Stimulated activated naive CD4-positive, alpha-beta T cell treated with Interleukin-2 at 50 U/mL for 16 hours (primary cell): ENCODE results near the gene LRRC75A.
"Not testable (repeated sequence)": the region's sequence is repeated elsewhere in the genome, so short reads cannot be mapped to it uniquely, and the experiment has no call there.

Source experiments
- DNase-seq: peaks from one replicate; lab custom pipeline; 2025; lab: John Stamatoyannopoulos, UW

The LRRC75A gene

DNA sequence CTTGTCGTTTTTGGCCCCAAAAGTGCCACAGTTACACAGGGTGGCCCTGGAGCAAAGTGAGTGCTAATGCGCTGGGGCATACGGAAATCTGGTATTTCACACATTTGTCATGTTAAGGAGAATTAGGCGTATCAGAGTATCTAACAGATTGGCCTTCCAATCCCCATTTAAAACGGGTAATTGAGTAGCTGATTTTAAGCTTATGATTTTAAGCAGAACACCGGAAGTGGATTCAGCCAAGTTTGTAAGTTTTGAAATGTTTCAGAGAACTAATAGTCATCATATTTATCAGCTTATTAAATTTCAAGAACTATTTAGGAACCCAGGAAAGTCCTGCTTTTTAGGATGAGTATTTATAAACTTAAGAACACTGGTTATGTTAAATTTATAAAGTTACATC is 19.5 kb downstream of the LRRC75A start:
- no peak for DNase-seq

DNA sequence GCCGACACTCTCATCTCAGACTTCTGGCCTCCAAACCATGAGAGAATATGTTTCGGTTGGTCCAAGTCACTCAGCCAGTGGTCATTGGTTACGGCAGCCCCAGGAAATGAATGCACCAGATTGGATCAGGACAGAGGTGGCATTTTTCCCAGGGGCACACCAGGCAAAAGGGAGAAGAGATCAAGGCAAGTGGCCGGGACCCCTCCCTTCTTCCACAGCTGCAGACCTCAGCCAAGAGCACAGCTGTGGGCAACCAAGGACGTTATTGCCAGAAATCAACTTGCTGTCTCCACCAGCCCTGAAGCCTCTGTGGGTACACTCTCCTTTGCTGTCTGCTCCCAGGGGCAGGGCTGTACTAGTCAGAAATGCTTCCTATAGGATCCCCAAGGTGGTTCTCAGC is 20.7 kb downstream of the LRRC75A start:
- DNase-seq, result no peak

DNA sequence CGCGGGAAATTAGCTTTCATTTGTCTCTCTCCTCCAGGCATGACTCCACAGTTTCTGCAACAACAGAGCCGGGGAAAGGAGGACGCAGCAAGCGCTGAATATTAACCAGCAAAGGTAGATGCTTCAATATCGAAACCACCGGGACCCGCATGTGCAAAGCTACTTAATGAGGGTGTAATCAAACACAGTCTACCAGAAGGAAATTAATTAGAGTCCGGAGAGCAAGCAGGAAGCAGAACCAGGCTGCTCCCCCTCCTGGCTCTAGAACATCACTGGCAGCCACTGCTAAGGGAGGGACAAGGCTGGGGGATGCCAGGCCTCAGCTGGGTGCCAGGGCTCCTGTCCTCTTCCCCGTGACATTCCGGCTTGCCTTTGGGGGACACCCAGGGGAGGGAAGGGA is 21.7 kb downstream of the LRRC75A start:
- no peak for DNase-seq

DNA sequence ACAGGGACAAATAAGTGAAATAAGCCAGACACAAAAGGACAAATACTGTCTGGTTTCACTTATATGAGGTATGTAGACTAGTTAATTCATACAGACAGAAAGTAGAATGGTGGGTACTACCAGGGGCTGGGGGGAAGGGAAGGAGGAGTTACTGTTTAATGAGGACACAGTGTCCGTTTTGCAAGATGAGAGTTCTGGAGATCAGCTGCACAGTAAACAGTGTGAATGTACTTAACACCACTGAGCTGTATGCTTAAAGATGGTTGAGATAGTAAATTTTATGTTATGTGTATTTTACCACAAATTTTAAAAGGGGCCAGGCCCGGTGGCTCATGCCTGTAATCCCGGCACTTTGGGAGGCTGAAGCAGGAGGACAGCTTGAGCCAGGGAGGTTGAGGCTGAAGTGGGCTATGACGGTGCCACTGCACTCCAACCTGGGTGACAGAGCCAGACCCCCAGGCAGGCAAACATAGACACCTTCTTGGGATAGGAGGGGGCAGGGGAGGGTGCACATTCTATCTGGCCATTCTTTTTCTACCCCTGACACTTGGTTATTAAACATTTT is 23.5 kb downstream of the LRRC75A start:
- DNase-seq, result no peak

DNA sequence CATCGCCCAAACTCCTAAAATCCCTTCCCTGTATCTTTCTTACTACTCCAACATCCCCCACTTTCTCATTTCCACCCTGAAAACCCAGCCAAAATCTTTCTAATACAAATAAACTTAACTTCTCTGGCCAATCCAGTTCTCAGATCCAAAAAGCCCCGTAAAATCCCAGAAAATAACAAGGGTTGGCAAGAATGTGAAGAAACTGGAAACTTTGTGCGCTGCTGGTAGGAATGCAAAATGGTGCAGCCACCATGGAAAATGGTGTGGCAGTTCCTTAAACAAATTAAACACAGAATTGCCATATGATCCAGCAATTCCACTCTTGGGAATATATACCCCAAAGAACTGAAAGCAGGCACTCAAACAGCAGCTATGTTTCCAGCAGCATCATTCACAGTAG is 24.1 kb downstream of the LRRC75A start:
- DNase-seq, result no peak

DNA sequence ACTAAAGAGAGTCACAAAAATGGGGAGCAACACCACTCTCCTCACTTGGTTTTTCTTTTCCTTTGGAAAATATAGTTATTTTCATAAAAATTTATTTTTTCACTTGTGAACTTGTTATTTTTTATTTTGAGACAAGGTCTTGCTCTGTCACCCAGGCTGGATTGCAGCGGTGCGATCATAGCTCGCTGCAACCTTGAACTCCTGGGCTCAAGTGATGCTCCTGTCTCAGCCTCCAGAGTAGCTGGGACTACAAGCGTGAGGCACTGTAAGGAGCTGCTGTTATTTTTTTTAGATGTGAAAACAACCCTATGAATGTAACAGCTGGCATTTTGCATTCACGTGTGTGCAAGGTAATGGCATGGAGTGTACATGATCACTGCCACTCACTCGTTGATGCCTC is 24.9 kb downstream of the LRRC75A start:
- DNase-seq, result no peak

DNA sequence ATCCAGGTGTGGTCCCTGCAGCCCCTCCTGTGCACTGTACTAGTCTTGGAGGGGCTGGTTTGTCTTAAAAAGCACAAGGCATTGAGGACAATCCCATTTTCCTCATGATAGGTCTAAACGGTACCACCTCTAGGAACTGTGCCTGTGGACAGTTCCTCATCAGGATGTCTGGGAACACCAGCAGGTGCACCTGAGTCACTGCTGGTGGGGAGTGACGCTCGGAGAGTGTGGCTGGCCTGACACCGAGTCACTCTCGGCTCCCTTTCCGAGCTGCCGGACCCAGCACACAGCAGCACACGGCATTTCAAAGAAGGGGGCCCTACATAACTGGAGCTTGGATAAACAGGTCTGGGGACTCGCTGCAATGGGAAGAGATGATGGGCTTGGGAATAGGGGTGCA is 25.6 kb downstream of the LRRC75A start:
- DNase-seq, result no peak

DNA sequence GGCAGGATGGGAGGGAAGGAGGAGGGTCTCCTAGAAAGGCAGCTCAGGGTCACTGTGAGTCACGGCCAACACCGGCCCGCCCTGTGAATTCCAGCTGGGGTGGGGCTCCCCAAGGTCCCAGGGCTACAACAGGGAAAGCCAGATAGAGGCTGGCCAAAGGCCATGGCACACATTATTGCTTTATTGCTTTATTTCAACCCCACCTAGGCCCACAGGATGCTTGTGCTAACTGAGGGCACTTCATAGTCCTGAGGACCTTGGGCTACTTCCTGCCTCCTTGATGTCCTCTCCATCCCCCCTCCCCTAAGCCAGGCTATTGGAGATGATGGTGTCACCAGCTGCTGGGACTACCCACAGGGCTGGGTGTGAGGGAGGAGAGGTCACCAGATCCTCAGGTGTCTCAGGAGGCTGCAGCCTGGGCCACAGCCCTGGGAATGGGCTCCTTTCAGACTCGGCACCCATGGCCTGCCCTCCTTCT is 26.1 kb downstream of the LRRC75A start:
- DNase-seq, result no peak

DNA sequence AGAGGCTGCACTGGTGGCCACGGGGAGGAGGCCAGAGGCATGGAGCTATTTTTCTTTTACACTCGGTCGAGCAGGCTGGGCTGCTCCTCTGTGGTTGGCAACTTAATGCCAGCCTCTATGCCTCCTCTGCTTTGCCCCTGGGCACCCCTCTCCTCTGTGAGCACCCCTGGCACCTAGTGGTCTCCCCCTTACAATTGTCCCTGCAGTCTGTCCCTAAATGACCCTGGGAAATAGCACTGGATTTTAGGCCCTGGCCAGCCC is 27.0 kb downstream of the LRRC75A start:
- no peak for DNase-seq

DNA sequence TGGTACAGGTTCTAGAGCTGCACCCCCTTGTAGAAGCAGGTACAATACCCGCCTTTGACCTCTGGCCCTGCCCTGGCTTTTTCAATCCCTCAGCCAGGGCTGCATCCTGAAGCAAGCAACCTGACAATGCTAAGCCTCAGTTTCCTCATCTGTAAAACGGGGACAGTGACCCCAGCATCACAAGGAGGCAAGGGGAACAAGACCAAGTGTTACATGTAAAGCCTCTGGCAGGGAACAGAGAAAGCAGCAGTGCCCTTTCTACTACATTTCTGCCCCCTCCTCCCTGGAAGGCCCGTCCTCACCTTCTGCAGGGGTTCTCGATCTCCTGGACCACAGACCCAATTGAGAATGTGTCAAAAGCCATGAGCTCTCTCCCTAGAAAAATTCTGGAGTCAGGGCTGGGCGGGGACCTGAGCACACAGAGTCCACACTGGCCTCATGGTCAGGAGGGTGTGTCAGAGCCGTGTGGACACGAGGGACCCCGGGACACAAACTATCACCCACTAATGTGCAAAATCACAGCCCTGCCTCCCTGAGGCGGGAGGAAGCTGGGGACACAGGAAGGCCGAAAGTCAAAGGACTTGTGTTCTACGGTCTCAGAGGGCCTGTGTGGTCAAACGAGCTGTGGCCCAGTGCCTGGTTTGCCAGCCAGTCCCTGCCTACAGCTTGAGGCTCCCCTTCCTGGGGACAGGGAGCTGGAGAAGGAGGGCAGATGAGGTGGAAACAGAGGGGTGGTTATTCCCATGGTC is 27.5 kb downstream of the LRRC75A start:
- DNase-seq, result no peak

DNA sequence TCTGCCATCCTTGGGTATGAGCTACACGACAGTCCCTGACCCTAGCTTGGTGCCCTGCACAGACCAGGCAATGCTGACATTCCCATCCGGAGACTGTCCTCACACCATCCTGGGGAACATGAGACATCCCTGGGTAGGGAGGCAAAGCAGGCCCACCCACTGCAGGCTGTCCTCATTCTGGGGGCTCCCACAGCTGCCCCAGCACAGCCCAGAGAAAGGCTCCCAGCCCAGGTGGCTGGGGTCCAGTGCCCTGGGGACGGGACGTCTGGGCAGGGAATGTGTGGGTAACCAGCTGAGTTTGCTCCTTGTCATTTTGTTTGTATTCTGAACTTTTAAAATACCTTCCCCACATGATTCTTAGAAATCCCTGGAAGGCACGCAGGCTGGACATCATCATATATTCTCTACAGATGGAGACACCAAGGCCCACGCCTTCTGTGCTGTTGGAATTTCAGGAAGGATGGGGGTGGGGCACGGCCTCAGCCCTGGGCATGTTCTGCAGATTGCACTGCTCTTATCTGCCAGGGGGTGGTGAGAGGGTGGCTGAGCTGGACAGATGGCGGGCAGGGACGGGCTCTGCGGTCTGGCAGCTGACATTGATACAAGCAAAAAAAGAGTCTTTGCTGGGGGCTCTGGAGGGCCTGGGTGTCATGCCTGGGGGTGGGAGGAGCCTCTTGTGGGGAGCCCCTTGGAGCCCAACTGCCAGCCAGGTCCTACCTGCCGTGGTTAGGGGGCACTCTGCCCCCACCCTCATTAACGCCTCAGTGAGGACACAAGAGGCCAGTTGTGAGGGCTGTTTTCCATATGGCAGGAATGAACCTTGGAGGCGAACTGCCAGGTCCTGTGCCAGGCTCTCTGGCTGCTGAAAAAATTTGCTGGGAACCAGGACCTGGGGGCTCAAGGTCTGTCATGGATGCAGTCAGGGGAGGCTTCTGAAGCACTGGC is 28.4 kb downstream of the LRRC75A start:
- no peak for DNase-seq

DNA sequence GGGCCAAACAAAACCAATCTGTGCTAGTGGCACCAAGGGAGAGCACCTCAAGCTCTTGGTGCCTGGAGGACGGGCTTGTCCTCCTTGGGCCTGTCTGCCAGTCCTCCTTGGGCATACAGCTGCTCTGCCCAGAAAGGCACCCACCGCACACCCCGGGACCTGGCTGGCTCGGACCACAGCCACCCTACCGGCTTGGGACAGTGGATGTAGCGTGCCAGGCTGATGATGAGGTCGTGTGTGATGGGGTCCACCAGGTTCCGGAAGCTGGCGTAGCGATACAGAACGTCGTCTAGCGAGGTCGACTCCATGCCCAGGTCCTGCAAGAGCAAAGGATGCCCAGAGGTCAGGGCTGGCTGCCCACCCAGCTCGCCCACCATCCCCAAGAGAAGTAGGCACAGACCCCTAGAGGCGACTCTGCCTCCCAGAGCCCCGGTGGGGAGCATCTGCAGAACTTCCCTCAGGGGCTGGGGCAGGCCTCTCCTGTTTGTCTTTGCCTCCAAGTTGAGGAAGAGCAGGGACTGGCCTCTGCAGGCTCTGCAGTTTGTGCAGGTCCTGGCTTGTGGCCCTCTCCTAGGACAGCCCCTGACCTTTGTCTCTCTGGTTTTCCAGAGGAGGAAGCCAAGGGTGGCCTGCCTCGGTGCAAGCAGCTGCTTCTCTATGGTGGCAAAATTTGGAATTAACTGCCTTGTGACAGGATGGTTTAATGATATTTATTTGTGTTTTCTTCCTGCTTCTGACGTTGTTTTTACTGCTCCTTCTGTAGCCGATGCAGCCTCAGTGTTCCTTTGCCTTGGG is 29.7 kb downstream of the LRRC75A start:
- DNase-seq, result no peak

DNA sequence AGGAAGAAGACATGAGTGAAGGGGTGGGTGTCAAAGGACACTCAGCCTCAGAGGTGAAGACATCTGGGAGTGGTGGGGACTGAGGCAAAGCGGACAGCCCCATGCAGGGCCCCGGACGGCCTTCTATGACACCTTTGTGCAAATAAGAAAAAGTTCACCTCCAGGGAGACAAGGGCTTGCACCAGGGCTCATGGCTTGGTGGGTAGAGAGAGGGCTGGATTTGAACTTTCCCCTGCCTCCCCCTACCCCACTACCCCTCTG is 30.5 kb downstream of the LRRC75A start:
- no peak for DNase-seq

DNA sequence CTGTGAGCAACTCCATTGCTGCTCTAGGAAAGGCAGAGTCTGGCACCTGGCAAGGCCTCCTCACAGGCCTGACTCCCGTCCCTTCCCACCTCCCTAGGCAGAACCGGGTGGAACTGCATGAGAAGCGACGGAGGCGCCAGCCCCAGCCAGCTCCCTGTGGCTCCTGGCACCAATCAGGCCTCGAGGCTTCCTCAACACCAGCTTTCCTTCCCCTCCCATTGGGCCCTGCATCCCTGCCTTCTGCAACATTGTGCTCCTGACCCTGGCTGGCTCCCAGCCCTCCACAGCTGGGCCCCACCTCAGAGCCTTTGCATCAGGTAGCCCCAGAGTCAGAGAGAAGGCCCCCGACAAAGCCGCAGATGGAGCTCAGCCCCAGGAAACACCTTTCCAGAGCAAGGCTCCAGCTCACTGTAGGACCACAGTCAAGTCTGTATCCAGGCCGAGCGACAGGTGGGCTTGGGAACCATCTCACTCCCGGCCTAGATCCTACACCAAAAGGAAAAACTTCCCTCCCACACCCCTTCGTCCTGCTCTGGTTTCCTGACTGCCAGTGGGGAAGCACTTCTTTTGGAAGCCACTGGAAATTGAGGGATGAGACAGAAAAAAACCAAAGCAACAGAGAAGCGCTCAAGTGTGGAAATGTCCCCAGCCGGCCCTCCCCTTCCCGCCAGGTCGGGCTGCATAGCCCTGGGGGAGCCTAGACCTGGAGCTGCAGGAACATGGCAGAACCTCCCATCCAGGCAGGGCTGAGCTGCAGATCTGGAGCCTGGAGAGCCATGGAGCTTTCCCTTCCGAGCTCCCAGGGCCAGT is 31.0 kb downstream of the LRRC75A start:
- DNase-seq, result no peak

DNA sequence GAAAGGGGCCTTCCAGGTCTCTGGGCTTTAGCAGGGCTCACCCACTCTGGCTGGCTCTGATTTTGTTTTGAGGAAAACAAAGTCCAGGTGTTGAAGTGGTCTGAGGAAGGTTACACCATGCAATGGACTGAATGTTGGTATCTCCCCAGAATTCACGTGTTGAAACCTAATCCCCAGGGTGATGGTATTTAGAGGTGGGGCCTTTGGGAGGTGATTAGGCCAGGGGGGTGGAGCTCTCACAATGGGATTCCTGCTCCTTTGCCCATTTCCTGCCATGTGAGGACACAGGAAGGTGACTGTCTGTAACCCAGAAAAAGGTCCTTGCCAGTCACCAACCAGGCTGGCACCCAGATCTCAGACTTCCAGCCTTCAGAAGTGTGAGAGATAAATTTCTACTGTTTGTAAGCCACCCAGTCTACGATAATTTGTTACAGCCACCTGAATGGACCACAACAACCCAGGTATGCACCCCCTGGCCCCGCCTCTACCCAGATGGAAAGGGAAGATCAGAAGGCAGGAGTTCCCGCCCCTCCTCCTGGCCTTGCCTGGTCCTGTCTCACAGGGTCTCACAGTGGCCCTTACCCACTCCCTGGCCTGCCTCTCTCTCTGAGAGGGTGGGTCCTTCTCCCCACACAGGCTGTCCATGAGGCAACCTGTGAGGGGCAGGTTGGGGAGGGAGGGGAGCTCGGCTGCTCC is 32.0 kb downstream of the LRRC75A start:
- DNase-seq, result no peak

DNA sequence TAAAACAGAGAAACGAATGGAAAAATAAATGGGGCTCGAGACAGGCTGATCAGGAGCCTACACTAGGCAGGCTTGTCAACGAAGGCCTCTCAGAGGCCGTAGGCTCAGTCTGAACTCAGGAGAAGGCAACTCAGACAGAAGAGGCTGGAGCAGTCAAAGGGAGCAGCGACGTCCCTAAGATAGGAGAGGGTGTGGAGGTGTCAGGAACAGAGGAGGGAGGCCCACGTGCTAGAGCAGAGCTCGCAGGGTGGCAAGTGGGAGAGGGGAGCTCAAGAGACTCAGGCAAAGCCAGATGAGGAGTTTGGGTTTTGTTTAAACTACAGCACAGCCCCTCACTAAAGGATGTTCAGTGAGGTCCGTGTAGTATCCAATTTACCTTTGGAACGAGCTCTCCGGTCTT is 32.7 kb downstream of the LRRC75A start:
- no peak for DNase-seq

DNA sequence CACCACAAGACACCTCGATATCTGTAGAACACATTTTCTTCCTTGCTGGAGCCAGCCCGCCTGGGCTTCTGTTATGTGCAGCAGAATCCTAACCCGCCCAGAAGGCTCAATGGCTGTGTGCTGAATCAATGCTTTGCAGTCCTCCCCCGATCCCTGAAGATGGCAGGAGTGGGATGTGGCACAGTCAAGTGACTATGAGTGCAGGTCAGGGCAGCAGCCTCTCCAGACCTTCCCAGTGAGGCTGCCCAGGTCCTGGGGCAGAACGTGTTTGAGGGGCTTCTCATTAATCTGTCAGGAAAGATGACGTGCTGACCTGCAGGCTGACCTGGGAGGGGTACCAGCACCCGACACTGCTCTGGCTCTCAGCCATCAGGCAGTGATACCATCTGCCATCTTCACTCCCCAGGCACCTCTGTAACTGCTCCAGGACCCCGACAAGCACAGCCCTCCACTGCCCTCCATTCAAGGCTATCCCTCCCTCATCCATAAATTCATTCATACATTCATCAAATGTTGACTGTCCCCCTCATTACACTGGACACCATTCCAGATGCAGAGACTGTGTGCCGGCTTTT is 35.2 kb downstream of the LRRC75A start:
- DNase-seq, result no peak

DNA sequence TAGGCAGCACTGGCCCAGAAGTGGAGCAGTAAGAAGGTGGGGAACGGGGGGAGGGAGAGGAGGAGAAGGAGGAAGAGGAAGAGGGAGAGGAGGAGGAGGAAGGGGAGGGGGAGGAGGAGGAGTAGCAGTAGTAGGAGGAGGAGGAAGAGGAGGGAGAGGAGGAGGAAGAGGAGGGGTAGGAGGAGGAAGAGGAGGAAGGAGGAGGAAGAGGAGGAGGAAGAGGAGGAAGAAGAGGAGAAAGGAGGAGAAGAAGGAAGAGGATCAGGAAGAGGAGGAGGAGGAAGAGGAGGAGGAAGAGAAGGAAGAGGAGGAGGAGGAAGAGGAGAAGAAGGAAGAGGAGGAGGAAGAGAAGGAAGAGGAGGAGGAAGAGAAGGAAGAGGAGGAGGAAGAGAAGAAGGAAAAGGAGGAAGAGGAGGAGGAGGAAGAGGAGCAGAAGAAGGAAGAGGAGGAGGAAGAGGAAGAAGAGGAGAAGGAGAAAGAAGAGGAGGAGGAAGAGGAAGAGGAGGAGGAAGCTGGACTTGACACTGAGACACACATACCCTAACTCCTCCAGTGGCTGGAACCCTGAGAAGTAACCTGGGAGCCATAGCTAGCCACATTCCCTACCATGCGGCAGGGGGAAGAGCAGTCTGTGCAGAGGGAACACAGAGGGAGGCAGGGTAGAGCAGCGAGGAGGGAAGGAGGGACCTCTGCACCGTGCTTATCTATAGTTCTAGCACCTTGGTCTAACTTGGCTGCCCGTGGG is 35.8 kb downstream of the LRRC75A start:
- no peak for DNase-seq

DNA sequence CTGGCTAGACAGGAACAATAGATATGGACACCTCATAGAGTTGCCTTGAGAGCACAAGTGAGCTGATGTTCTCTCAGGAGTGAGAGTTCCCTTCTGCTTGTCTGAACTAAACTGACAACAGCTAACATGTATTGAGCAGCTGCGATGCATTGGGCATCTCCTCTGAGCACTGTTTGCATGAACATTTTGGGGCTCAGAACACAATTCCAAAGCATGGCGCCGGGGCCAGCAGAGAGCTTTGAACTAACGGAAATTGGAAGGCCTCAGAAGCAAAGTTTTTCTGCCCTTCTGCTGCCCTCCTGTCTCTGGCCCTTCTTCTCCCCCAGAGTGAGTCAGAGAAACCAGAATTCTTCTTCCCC is 38.5 kb downstream of the LRRC75A start:
- DNase-seq, result no peak

DNA sequence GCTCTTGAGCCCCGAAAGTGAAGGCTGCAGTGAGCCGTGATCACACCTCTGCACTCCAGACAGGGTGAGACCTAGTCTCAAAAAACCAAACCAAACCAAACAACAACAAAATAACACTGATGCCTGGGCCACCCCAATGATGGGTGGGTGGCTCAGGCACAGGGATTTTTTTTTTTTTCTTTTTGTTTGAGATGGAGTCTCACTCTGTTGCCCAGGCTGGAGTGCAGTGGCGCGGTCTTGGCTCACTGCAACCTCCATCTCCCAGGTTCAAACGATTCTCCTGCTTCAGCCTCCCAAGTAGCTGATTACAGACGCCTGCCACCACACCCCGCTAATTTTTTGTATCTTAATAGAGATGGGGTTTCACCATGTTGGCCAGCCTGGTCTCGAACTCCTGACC is 39.7 kb downstream of the LRRC75A start:
- DNase-seq, result not testable (repeated sequence)
